IPS-20b (cell line): ENCODE measurements around the gene COLEC11.
"Not testable (repeated sequence)": the region's sequence is repeated elsewhere in the genome, so short reads cannot be mapped to it uniquely, and the experiment has no call there.

Experiments used
- H3K27ac ChIP-seq: one replicate; pipeline ENCODE4 v1.5.1; 2013; ENCODE audit warnings: low read length
- H3K27me3 ChIP-seq: 2 replicates; pipeline ENCODE4 v1.6.1; 2013; ENCODE audit warnings: mild to moderate bottlenecking, low read length, inconsistent platforms; ENCODE audit not compliant: insufficient read depth
- H3K36me3 ChIP-seq: 2 replicates; pipeline ENCODE4 v1.6.1; 2013; ENCODE audit warnings: low read depth, mild to moderate bottlenecking, inconsistent platforms, low read length, moderate library complexity; ENCODE audit not compliant: insufficient read depth
- H3K4me1 ChIP-seq: 2 replicates; pipeline ENCODE4 v1.6.1; 2013; ENCODE audit warnings: mild to moderate bottlenecking, control low read depth, inconsistent platforms, low read length, moderate library complexity; ENCODE audit not compliant: insufficient read depth
- H3K4me3 ChIP-seq: 2 replicates; pipeline ENCODE4 v1.5.1; 2013; ENCODE audit warnings: mild to moderate bottlenecking, low read length, inconsistent platforms
- H3K9ac ChIP-seq: 2 replicates; pipeline ENCODE4 v1.6.1; 2013; ENCODE audit warnings: low read depth, mild to moderate bottlenecking, inconsistent platforms, low read length, moderate library complexity
- H3K9me3 ChIP-seq: 2 replicates; pipeline ENCODE4 v1.6.1; 2013; ENCODE audit warnings: mild to moderate bottlenecking, low read depth, low read length, inconsistent platforms; ENCODE audit not compliant: insufficient read depth

COLEC11 gene

GRCh38 chr2:3631851-3632659 is 37.1 kb downstream of the COLEC11 start:
- no peak overlapping the region for H3K27ac ChIP-seq
- no peaks in the 10 kb centered on the region for H3K36me3 ChIP-seq
- no peak overlapping the region for H3K4me3 ChIP-seq
- H3K9ac ChIP-seq: no peak overlapping the region
- H3K4me1 ChIP-seq: peaks cover 4% of the 10 kb centered on the region; the same call in 1 of the 2 replicates
- H3K9me3 ChIP-seq: no peaks in the 10 kb centered on the region
- no peaks in the 10 kb centered on the region; the same call in 1 of the 2 replicates for H3K27me3 ChIP-seq

GRCh38 chr2:3633089-3633981 is 38.4 kb downstream of the COLEC11 start:
- Histone ChIP-seq H3K4me3 (no peak overlapping the region), H3K9me3 (no peaks in the 10 kb centered on the region), H3K27me3 (no peaks in the 10 kb centered on the region; the same call in 1 of the 2 replicates), H3K27ac (no peak overlapping the region), H3K9ac (no peak overlapping the region), H3K4me1 (peaks cover 4% of the 10 kb centered on the region; the same call in 1 of the 2 replicates), H3K36me3 (no peaks in the 10 kb centered on the region)

- H3K27me3 ChIP-seq: no peaks in the 10 kb centered on the region; the same call in 1 of the 2 replicates
- no peaks in the 10 kb centered on the region for H3K36me3 ChIP-seq
- H3K4me3 ChIP-seq: no peak overlapping the region
- no peaks in the 10 kb centered on the region for H3K9me3 ChIP-seq
- no peak overlapping the region for H3K27ac ChIP-seq
- H3K9ac ChIP-seq: no peak overlapping the region
- H3K4me1 ChIP-seq: peaks cover 4% of the 10 kb centered on the region; the same call in 1 of the 2 replicates
Measured at GRCh38 chr2:3633982-3634595, 39.2 kb downstream of the COLEC11 start.

- peaks cover 4% of the 10 kb centered on the region; the same call in 1 of the 2 replicates for H3K4me1 ChIP-seq
- H3K27ac ChIP-seq: no peak overlapping the region
- no peak overlapping the region for H3K9ac ChIP-seq
- no peaks in the 10 kb centered on the region for H3K9me3 ChIP-seq
- no peak overlapping the region for H3K4me3 ChIP-seq
- H3K27me3 ChIP-seq: no peaks in the 10 kb centered on the region; the same call in 1 of the 2 replicates
- no peaks in the 10 kb centered on the region for H3K36me3 ChIP-seq
Measured at GRCh38 chr2:3634596-3635121, 39.7 kb downstream of the COLEC11 start.

- H3K9ac ChIP-seq: no peak overlapping the region
- peaks cover 4% of the 10 kb centered on the region; the same call in 1 of the 2 replicates for H3K4me1 ChIP-seq
- H3K27ac ChIP-seq: no peak overlapping the region
- no peak overlapping the region for H3K4me3 ChIP-seq
- no peaks in the 10 kb centered on the region for H3K36me3 ChIP-seq
- no peaks in the 10 kb centered on the region; the same call in 1 of the 2 replicates for H3K27me3 ChIP-seq
- H3K9me3 ChIP-seq: no peaks in the 10 kb centered on the region
Measured at GRCh38 chr2:3635171-3635974, 40.5 kb downstream of the COLEC11 start.

- not testable (repeated sequence) for H3K4me1 ChIP-seq, H3K4me3 ChIP-seq, H3K27me3 ChIP-seq, H3K9me3 ChIP-seq, H3K27ac ChIP-seq, H3K9ac ChIP-seq, H3K36me3 ChIP-seq
Measured at GRCh38 chr2:3635975-3636327, 41.0 kb downstream of the COLEC11 start.

- Histone ChIP-seq H3K4me3 (no peak overlapping the region), H3K36me3 (no peaks in the 10 kb centered on the region), H3K9ac (no peak overlapping the region)
Measured at GRCh38 chr2:3636586-3637310, 41.8 kb downstream of the COLEC11 start.

GRCh38 chr2:3637311-3637675 is 42.4 kb downstream of the COLEC11 start:
- no peak overlapping the region for H3K27ac ChIP-seq
- H3K27me3 ChIP-seq: no peaks in the 10 kb centered on the region; the same call in 1 of the 2 replicates

More at GRCh38 chr2:3636586-3637310, 41.8 kb downstream of the COLEC11 start:
- Histone ChIP-seq H3K9me3 (no peaks in the 10 kb centered on the region), H3K4me1 (peaks cover 4% of the 10 kb centered on the region; the same call in 1 of the 2 replicates), H3K27ac (no peak overlapping the region), H3K27me3 (no peaks in the 10 kb centered on the region; the same call in 1 of the 2 replicates)

GRCh38 chr2:3637692-3638455 is 43.0 kb downstream of the COLEC11 start:
- Histone ChIP-seq H3K4me1 (peaks cover 4% of the 10 kb centered on the region; the same call in 1 of the 2 replicates), H3K27me3 (no peaks in the 10 kb centered on the region; the same call in 1 of the 2 replicates), H3K9ac (no peak overlapping the region), H3K36me3 (no peaks in the 10 kb centered on the region), H3K4me3 (no peak overlapping the region), H3K9me3 (no peaks in the 10 kb centered on the region), H3K27ac (no peak overlapping the region)

More at GRCh38 chr2:3637311-3637675, 42.4 kb downstream of the COLEC11 start:
- Histone ChIP-seq H3K36me3 (no peaks in the 10 kb centered on the region), H3K9ac (no peak overlapping the region), H3K4me3 (no peak overlapping the region), H3K4me1 (peaks cover 4% of the 10 kb centered on the region; the same call in 1 of the 2 replicates), H3K9me3 (no peaks in the 10 kb centered on the region)

GRCh38 chr2:3638456-3638810 is 43.5 kb downstream of the COLEC11 start:
- Histone ChIP-seq H3K27ac (no peak overlapping the region), H3K9me3 (no peaks in the 10 kb centered on the region), H3K9ac (no peak overlapping the region), H3K4me1 (peaks cover 4% of the 10 kb centered on the region; the same call in 1 of the 2 replicates), H3K27me3 (no peaks in the 10 kb centered on the region; the same call in 1 of the 2 replicates), H3K36me3 (no peaks in the 10 kb centered on the region), H3K4me3 (no peak overlapping the region)
